Measurements from ENCODE around the gene NLK.
"Not testable (repeated sequence)": the region's sequence is repeated elsewhere in the genome, so short reads cannot be mapped to it uniquely, and the experiment has no call there.

DNA sequence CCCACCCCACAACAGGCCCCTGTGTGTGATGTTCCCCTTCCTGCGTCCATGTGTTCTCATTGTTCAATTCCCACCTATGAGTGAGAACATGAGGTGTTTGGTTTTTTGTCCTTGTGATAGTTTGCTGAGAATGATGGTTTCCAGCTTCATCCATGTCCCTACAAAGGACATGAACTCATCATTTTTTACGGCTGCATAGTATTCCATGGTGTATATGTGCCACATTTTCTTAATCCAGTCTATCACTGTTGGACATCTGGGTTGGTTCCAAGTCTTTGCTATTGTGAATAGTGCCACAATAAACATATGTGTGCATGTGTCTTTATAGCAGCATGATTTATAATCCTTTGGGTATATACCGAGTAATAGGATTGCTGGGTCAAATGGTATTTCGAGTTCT, 7.0 kb upstream of the NLK start:
- not testable (repeated sequence) for TF ChIP-seq CTCF (conservative IDR thresholded peaks at IDR 0.05; ENCODE audit: low read depth, low read length); RAD21 (IDR thresholded peaks at IDR 0.05; ENCODE audit: low read length); MXI1 (IDR thresholded peaks at IDR 0.05; ENCODE audit: borderline replicate concordance, low read depth, low read length); MAFK (IDR thresholded peaks at IDR 0.05; ENCODE audit: low read depth, low read length); POLR2A (IDR thresholded peaks at IDR 0.05; ENCODE audit: low read depth, low read length); FOS (IDR thresholded peaks at IDR 0.05; ENCODE audit: low read depth, low read length); NFE2L2 (IDR thresholded peaks at IDR 0.05; ENCODE audit: low read depth, low read length); CHD1 (IDR thresholded peaks at IDR 0.05; ENCODE audit: low read depth, low read length); CEBPB (IDR thresholded peaks at IDR 0.05; ENCODE audit: low read depth, low read length)

Measured in IMR-90 (cell line).